K562 (cell line): ENCODE measurements around the gene NEURL2. TPM values are rescaled to one million over a fixed set of nuclear protein-coding genes. Genes with fewer than 3 reads are reported as not detected.
A peak's percentile ranks its signal among the peaks of the same experiment; 100 is the strongest.

Experiments
- ARID1B ChIP-seq: fragments of 450-650 bp; IDR thresholded peaks from 2 replicates; pipeline ENCODE4 v1.6.1; 2016; ENCODE audit warnings: antibody characterized with exemption, mild to moderate bottlenecking, inconsistent platforms
- BCOR ChIP-seq: fragments of 450-650 bp; IDR thresholded peaks from 2 replicates; pipeline ENCODE4 v1.6.1; 2016
- BRD9 ChIP-seq: fragments of 450-650 bp; IDR thresholded peaks from 2 replicates; pipeline ENCODE4 v1.6.1; 2018; ENCODE audit warnings: low read depth; ENCODE audit not compliant: partially characterized antibody
- DACH1 ChIP-seq: fragments of 450-650 bp; IDR thresholded peaks from 2 replicates; pipeline ENCODE4 v1.6.1; 2018; ENCODE audit not compliant: partially characterized antibody
- DNMT1 ChIP-seq: fragments of 450-650 bp; IDR thresholded peaks from 2 replicates; pipeline ENCODE4 v1.6.1; 2016; ENCODE audit warnings: antibody characterized with exemption, mild to moderate bottlenecking
- ETV6 ChIP-seq, 3 experiments: fragments of 150-350 bp in 1 of 3; sonication (generic) in 1 of 3; formaldehyde crosslinking in 1 of 3; IDR thresholded peaks; 2 replicates each; pipeline versions ENCODE4 v1.6.1 to v1.8.0; 2014 to 2022; ENCODE audit warnings: borderline replicate concordance in 2 of 3, low read depth in 2 of 3, antibody characterized with exemption in 1 of 3, low read length in 1 of 3, mild to moderate bottlenecking in 1 of 3, missing genetic modification reagents in 1 of 3
- FOXP1 ChIP-seq: sonication (generic); formaldehyde crosslinking; IDR thresholded peaks from 2 replicates; pipeline ENCODE4 v1.8.0; 2022; ENCODE audit warnings: mild to moderate bottlenecking, missing genetic modification reagents
- HMG20A ChIP-seq: fragments of 450-650 bp; formaldehyde crosslinking; conservative IDR thresholded peaks from 2 replicates; pipeline ENCODE4 v1.4.0; 2020; ENCODE audit warnings: mild to moderate bottlenecking, mixed read lengths
- HNRNPK ChIP-seq: fragments of 200-400 bp; formaldehyde crosslinking; IDR thresholded peaks from one replicate; pipeline ENCODE4 v1.6.1; 2018; ENCODE audit warnings: mild to moderate bottlenecking, low read depth, low read length; ENCODE audit not compliant: poor library complexity, severe bottlenecking
- KAT7 ChIP-seq: sonication (generic); formaldehyde crosslinking; IDR thresholded peaks from 2 replicates; pipeline ENCODE4 v1.8.0; 2022; ENCODE audit warnings: missing genetic modification reagents, mild to moderate bottlenecking, borderline replicate concordance
- LARP7 ChIP-seq: fragments of 450-650 bp; IDR thresholded peaks from 2 replicates; pipeline ENCODE4 v1.6.1; 2016
- MBD2 ChIP-seq: sonication (generic); IDR thresholded peaks from 2 replicates; pipeline ENCODE4 v1.6.1; 2016; ENCODE audit warnings: low read depth, borderline replicate concordance
- NFIX ChIP-seq: fragments of 250-450 bp; sonication (Bioruptor Pico); IDR thresholded peaks from 2 replicates; pipeline ENCODE4 v1.4.0; 2020; ENCODE audit warnings: low read depth, mild to moderate bottlenecking, moderate library complexity
- POU5F1 ChIP-seq: fragments of 150-350 bp; IDR thresholded peaks from 2 replicates; pipeline ENCODE4 v1.6.1; 2014; ENCODE audit warnings: borderline replicate concordance, low read length, low read depth, mild to moderate bottlenecking; ENCODE audit not compliant: partially characterized antibody
- SIN3A ChIP-seq, 2 experiments: fragments of 150-350 bp in 1 of 2; IDR thresholded peaks; 2 replicates each; pipeline ENCODE4 v1.6.1; 2011 to 2016; ENCODE audit warnings: borderline replicate concordance in 2 of 2, low read depth in 2 of 2, low read length in 2 of 2, mild to moderate bottlenecking in 2 of 2, moderate library complexity in 2 of 2; ENCODE audit not compliant: control insufficient read depth in 1 of 2
- SOX6 ChIP-seq: fragments of 450-650 bp; IDR thresholded peaks from 2 replicates; pipeline ENCODE4 v1.6.1; 2014; ENCODE audit warnings: mild to moderate bottlenecking
- THRB ChIP-seq: fragments of 450-650 bp; formaldehyde crosslinking; conservative IDR thresholded peaks from 2 replicates; pipeline ENCODE4 v1.4.0; 2022; ENCODE audit warnings: mild to moderate bottlenecking, missing genetic modification characterization
- ZNF408 ChIP-seq: fragments of 250-450 bp; sonication (Bioruptor Pico); IDR thresholded peaks from 2 replicates; pipeline ENCODE4 v1.4.0; 2020; ENCODE audit warnings: low read depth, mild to moderate bottlenecking, moderate library complexity
- ZNF449 ChIP-seq: fragments of 250-450 bp; sonication (Bioruptor Pico); IDR thresholded peaks from 2 replicates; pipeline ENCODE4 v1.8.0; 2022; ENCODE audit warnings: moderate library complexity, mild to moderate bottlenecking, inconsistent platforms
- polyA plus RNA-seq, 8 experiments: library from polyadenylated mRNA; depleted of rRNA in 4 of 8; stranded (reverse) in 5 of 8; unstranded in 3 of 8; fragments of >200 nt; fragmentation: Nextera tagmentation in 2 of 8; fragmentation: Illumina TruSeq in 1 of 8; extraction: Ambion mirVana in 2 of 8; extraction: Trizol in 1 of 8; gene quantifications; 2 replicates each; pipeline versions ENCODE4 v1.2.1 to v1.2.3, GENCODE V29; 2011 to 2014; ENCODE audit warnings: inconsistent platforms in 1 of 8, missing spikeins in 1 of 8
- total RNA-seq, 7 experiments: library from RNA; depleted of rRNA in 6 of 7; stranded (reverse); fragments of >200 nt in 6 of 7; fragmentation: Illumina TruSeq in 2 of 7; extraction: Trizol in 2 of 7; gene quantifications; 2 replicates each; pipeline versions ENCODE4 v1.2.1 to v1.2.3, GENCODE V29; 2011 to 2021; ENCODE audit warnings: low replicate concordance in 1 of 7
- TF ChIP-seq, protein P1 (sequence below): fragments of 250-450 bp; sonication (Bioruptor Pico); IDR thresholded peaks from 2 replicates; pipeline ENCODE4 v1.8.0; 2021; ENCODE audit warnings: moderate library complexity, mild to moderate bottlenecking, inconsistent platforms
- TF ChIP-seq, protein P2 (sequence below): fragments of 450-650 bp; IDR thresholded peaks from 2 replicates; pipeline ENCODE4 v1.6.1; 2014; ENCODE audit warnings: low read depth, mild to moderate bottlenecking, moderate library complexity, borderline replicate concordance
- TF ChIP-seq, protein P3 (sequence below): IDR thresholded peaks from 2 replicates; pipeline ENCODE4 v1.6.1; 2011; ENCODE audit not compliant: insufficient read length; ENCODE audit errors: extremely low read depth

Gene NEURL2
- total and polyA plus RNA-seq, 9 of the 15 experiments (the other 6 are each of a cell fraction or from before 2014, with no cell fraction given) = 0.22 to 1.9 (median 0.50) TPM; not detected in 1

DNA sequence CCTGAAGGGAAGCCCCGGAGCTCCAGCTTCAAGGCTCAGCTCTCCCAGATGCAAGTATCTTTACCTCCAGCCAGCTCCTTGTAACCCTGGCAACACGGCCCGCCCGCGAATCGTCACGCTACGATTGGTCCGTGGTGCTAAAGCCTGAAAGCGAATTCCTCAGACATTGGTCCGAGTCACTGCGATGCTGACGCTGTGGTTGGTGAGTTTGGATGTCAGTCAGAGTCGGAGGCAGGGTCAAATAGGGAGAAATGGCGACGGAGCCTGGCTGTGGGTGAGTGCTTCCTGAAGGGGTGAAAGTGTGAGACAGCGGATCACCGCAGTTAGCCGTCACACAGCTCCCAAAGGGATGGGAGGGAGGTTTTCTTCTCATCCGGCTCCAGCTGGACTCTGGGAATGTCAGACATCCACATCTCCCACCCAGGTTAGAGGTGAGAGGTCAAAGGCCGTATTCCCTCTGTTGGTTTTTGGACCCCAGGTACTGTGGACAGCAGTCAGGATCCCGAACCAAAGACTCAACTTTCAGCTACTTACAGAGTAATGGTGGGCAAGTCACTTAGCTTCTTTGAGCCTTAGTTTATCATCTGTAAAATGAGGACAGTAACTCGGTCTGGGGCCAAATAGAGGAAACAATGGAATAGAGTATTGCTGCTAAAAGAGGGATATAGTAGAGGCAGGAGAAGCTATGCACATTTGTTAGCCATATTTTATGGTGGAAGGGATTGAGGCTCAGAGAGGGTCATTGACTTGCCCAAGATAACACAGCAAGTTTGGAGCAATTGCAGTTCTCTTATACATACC lies 9.8 kb downstream of the NEURL2 start, which contains the start of gene ZSWIM1 (continued):
- TF ChIP-seq DNMT1 (0 out of 2 replicates have a peak, but pooled peaks have one; percentile 22), THRB (CRISPR knock-in tag) (no peak), ZNF408 (CRISPR knock-in tag) (no peak), BCOR (peak; percentile 93), ZNF449 (CRISPR knock-in tag) (no peak), HNRNPK (no peak), ARID1B (no peak), ETV6 (IDR thresholded peaks at IDR 0.05; ENCODE audit: borderline replicate concordance in 1 of 2, low read depth in 2 of 2, low read length in 1 of 2) (no peak), ETV6 (CRISPR knock-in tag; IDR thresholded peaks at IDR 0.05; ENCODE audit: borderline replicate concordance) (no peak), DACH1 (no peak), SOX6 (0 out of 2 replicates have a peak, but pooled peaks have one; percentile 40), FOXP1 (CRISPR knock-in tag) (no peak), BRD9 (peak; percentile 55), KAT7 (CRISPR knock-in tag) (0 out of 2 replicates have a peak, but pooled peaks have one; percentile 55), SIN3A (IDR thresholded peaks at IDR 0.05; ENCODE audit: borderline replicate concordance in 2 of 2, control insufficient read depth in 1 of 2, low read depth in 2 of 2, low read length in 2 of 2) (0 out of 4 replicates have a peak, but pooled peaks have one; percentile 22 to 50), MBD2 (peak; percentile 99), NFIX (CRISPR knock-in tag) (no peak), POU5F1 (no peak), HMG20A (CRISPR knock-in tag) (no peak), LARP7 (no peak)
- TF ChIP-seq, protein P1, sequence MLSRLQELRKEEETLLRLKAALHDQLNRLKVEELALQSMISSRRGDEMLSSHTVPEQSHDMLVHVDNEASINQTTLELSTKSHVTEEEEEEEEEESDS (CRISPR knock-in tag) = no peak
- TF ChIP-seq, protein P2, sequence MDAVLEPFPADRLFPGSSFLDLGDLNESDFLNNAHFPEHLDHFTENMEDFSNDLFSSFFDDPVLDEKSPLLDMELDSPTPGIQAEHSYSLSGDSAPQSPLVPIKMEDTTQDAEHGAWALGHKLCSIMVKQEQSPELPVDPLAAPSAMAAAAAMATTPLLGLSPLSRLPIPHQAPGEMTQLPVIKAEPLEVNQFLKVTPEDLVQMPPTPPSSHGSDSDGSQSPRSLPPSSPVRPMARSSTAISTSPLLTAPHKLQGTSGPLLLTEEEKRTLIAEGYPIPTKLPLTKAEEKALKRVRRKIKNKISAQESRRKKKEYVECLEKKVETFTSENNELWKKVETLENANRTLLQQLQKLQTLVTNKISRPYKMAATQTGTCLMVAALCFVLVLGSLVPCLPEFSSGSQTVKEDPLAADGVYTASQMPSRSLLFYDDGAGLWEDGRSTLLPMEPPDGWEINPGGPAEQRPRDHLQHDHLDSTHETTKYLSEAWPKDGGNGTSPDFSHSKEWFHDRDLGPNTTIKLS = 0 out of 2 replicates have a peak, but pooled peaks have one; percentile 52
- TF ChIP-seq, protein P3, sequence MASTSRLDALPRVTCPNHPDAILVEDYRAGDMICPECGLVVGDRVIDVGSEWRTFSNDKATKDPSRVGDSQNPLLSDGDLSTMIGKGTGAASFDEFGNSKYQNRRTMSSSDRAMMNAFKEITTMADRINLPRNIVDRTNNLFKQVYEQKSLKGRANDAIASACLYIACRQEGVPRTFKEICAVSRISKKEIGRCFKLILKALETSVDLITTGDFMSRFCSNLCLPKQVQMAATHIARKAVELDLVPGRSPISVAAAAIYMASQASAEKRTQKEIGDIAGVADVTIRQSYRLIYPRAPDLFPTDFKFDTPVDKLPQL = peak; percentile 37
